ENCODE results near the gene KRT7.

- TF ChIP-seq CTCF (IDR thresholded peaks at IDR 0.05; ENCODE audit: low read length) (no peak), EZH2 (IDR thresholded peaks at IDR 0.05; ENCODE audit: borderline replicate concordance, low read length) (no peak)
Observed at GRCh38 chr12:52267266-52267665, 34.2 kb downstream of the KRT7 start.

All from OCI-LY1 (cell line).